ENCODE results near the gene DENR. TPM values are rescaled to one million over a fixed set of nuclear protein-coding genes. Genes with fewer than 3 reads are reported as not detected.
A peak's percentile ranks its signal among the peaks of the same experiment; 100 is the strongest.

Gene DENR
- total RNA-seq, 1 donor from 2014 or later, result 35.3 TPM

DNA sequence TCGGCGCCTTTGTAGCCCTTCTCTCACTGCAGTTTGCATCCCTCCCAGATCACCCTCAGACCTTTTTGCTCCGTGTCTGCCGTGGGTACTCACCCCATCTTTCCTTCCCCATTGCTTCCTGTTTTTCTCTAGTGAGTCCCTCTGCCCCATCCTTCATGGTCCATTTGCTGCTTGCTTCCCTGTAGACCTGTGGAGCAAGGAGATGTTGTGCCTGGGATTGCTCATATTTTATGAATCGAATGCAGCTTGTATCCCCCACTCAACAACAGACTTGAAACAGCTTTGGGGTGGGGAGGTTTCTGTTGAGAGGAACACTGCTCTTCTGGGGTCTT, 661 bp downstream of the DENR start:
- FAIRE-seq (no peak), DNase-seq (ENCODE audit: low read depth) (no peak)
- H3K4me3 ChIP-seq (ENCODE audit: low read depth, low read length), result peak overlapping the region; percentile 70
- peaks cover 8% of the 10 kb centered on the region for H3K36me3 ChIP-seq (ENCODE audit: control insufficient read depth, insufficient read depth, low read length)
- TF ChIP-seq, protein P1, sequence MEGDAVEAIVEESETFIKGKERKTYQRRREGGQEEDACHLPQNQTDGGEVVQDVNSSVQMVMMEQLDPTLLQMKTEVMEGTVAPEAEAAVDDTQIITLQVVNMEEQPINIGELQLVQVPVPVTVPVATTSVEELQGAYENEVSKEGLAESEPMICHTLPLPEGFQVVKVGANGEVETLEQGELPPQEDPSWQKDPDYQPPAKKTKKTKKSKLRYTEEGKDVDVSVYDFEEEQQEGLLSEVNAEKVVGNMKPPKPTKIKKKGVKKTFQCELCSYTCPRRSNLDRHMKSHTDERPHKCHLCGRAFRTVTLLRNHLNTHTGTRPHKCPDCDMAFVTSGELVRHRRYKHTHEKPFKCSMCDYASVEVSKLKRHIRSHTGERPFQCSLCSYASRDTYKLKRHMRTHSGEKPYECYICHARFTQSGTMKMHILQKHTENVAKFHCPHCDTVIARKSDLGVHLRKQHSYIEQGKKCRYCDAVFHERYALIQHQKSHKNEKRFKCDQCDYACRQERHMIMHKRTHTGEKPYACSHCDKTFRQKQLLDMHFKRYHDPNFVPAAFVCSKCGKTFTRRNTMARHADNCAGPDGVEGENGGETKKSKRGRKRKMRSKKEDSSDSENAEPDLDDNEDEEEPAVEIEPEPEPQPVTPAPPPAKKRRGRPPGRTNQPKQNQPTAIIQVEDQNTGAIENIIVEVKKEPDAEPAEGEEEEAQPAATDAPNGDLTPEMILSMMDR (IDR thresholded peaks at IDR 0.05; ENCODE audit: insufficient read depth, low read length, severe bottlenecking), result no peak
- no peaks in the 10 kb centered on the region for H3K27me3 ChIP-seq (ENCODE audit: control insufficient read depth, insufficient read depth, low read length)

DNA sequence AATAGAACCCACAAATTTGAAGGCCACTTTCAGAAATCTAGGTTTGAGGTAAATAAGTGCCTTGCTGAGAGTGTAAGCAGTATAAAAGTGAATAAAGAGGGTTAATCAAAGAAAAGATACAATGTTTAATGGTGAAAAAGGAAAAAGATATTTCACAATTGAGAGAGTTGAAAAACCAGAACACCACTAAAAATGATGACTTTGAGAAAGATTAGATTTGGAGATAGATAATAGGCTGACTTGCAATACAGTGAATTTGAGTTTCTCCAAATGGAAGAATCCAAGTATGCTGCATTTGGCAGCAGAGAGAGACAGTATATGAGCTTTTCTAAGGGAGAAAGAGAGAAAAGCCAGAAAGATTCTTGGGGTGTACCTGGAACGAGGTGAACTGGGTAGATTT, 2.2 kb downstream of the DENR start:
- TF ChIP-seq, protein P1 (IDR thresholded peaks at IDR 0.05; ENCODE audit: insufficient read depth, low read length, severe bottlenecking), result no peak
- no peak for FAIRE-seq
- H3K36me3 ChIP-seq (ENCODE audit: control insufficient read depth, insufficient read depth, low read length), result peaks cover 12% of the 10 kb centered on the region

DNA sequence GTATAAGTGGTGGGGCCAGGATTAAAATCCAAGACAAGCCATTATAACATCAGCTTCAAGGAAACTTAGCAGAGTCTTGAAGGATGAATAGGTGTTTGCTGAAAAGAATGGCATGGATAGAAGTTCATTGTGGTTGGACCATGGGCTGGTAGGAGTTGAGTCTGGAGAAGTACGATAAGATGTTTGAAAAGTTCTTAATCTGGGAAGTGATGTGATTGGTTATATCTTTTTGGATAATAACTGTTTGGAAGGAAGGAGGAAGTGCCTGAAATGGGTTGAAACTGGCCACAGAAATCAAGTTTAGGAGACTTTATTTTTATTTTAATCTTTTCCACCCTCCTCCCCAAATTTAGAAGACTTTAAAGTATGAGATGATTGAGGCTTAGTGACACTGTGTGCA, 4.9 kb downstream of the DENR start:
- TF ChIP-seq, protein P1 (IDR thresholded peaks at IDR 0.05; ENCODE audit: insufficient read depth, low read length, severe bottlenecking), result no peak
- no peak for FAIRE-seq
- Histone ChIP-seq H3K4me3 (ENCODE audit: low read depth, low read length) (no peak overlapping the region), H3K36me3 (ENCODE audit: control insufficient read depth, insufficient read depth, low read length) (peaks cover 15% of the 10 kb centered on the region), H3K27me3 (ENCODE audit: control insufficient read depth, insufficient read depth, low read length) (no peaks in the 10 kb centered on the region)
- no peak for DNase-seq (ENCODE audit: low read depth)

More for the DNA sequence above, 2.2 kb downstream of the DENR start:
- Histone ChIP-seq H3K4me3 (ENCODE audit: low read depth, low read length) (no peak overlapping the region), H3K27me3 (ENCODE audit: control insufficient read depth, insufficient read depth, low read length) (no peaks in the 10 kb centered on the region)
- no peak for DNase-seq (ENCODE audit: low read depth)

GRCh38 chr12:122785503-122785902, 32.9 kb downstream of the DENR start:
- DNase-seq (ENCODE audit: low read depth) (no peak), FAIRE-seq (no peak)
- TF ChIP-seq, protein P1 (IDR thresholded peaks at IDR 0.05; ENCODE audit: insufficient read depth, low read length, severe bottlenecking), result no peak

GRCh38 chr12:122788387-122788786, 35.8 kb downstream of the DENR start:
- FAIRE-seq (no peak), DNase-seq (ENCODE audit: low read depth) (peak; percentile 57)
- Histone ChIP-seq H3K27me3 (ENCODE audit: control insufficient read depth, insufficient read depth, low read length) (no peaks in the 10 kb centered on the region), H3K4me3 (ENCODE audit: low read depth, low read length) (no peak overlapping the region), H3K36me3 (ENCODE audit: control insufficient read depth, insufficient read depth, low read length) (no peaks in the 10 kb centered on the region)
- TF ChIP-seq, protein P1 (IDR thresholded peaks at IDR 0.05; ENCODE audit: insufficient read depth, low read length, severe bottlenecking), result no peak

More at GRCh38 chr12:122785503-122785902, 32.9 kb downstream of the DENR start:
- Histone ChIP-seq H3K36me3 (ENCODE audit: control insufficient read depth, insufficient read depth, low read length) (no peaks in the 10 kb centered on the region), H3K27me3 (ENCODE audit: control insufficient read depth, insufficient read depth, low read length) (no peaks in the 10 kb centered on the region), H3K4me3 (ENCODE audit: low read depth, low read length) (no peak overlapping the region)

- FAIRE-seq (no peak), DNase-seq (ENCODE audit: low read depth) (no peak)
- TF ChIP-seq, protein P1 (IDR thresholded peaks at IDR 0.05; ENCODE audit: insufficient read depth, low read length, severe bottlenecking), result no peak
- no peaks in the 10 kb centered on the region for H3K27me3 ChIP-seq (ENCODE audit: control insufficient read depth, insufficient read depth, low read length)
- H3K4me3 ChIP-seq (ENCODE audit: low read depth, low read length), result no peak overlapping the region
- H3K36me3 ChIP-seq (ENCODE audit: control insufficient read depth, insufficient read depth, low read length), result no peaks in the 10 kb centered on the region
Measured at GRCh38 chr12:122789637-122790036, 37.0 kb downstream of the DENR start.
